Activated CD4-positive, alpha-beta T cell treated with anti-CD3 and anti-CD28 coated beads, Interleukin-2, Interleukin-6, amounts not matched to agents 100 ng/mL and 50 ng/mL, durations not matched to agents 16 hours and 8 hours (primary cell): Measurements from ENCODE around the gene SPAG6.

Source experiments
- DNase-seq: peaks from one replicate; pipeline ENCODE4 v3.0.0-alpha.2; 2020

The SPAG6 gene

DNA sequence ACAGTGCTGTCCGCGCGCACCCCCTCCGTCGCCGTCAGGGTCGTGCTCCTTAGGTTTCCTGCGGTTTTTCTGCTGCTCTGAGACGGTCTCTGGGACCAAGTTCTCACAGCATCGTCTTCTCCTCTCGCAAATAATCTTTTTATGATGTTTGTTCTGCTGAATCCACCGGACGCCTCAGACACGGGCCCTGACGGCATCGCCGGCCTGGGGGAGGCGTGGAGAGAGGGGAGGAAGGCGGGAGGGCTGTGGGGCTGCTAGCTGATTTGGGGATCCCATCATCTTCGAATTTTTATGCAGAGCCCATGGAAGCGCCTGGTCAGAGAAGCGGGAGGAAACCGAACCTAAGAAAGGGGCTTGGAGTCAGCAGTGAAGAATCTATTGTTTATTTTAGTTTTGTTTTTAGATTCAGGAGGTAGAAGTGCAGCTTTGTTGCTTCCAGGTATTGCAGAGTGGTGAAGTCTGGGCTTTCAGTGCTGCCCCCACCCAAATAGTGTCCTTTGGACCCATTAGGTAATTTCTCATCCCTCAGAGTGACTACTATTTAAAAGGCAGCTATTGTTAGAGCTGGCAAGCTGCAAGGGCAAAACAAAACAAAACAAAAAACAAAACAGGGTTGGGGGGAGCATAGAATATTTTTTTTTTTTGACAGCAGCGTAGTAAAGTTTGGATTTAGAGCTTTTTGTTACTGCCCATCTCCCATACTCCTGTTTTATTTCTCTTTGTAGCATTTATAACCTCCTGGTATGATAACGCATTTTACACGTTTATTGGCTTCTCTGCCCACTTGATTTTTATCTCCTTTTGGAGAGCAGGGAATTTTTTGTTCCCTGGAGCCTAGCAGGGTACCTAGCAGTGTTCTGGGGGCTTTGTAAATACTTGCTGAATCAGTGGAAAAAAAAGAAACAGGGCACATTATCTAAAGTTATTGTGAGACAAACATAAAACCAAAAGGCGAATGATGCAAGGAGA lies 92.6 kb downstream of the SPAG6 start:
- DNase-seq, result no peak

DNA sequence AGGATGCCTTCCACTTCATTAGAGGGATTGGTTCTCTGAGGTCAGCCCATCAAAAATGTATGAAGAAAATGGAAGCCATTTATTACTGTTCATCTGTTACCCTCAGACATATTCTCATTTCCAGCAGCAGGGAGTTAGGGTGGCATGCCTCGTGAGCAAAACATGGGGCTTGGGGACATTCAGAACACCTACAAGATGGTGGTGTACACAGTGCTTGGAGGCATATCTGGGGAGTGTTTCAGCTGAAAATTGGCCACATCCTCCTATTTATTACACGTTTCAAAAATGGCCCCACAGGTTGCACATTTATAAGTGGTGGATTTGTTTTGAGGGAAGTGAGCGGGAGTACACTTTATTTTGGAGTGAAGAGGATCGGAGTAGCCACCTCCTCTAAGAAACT lies 93.4 kb downstream of the SPAG6 start:
- DNase-seq, result no peak

DNA sequence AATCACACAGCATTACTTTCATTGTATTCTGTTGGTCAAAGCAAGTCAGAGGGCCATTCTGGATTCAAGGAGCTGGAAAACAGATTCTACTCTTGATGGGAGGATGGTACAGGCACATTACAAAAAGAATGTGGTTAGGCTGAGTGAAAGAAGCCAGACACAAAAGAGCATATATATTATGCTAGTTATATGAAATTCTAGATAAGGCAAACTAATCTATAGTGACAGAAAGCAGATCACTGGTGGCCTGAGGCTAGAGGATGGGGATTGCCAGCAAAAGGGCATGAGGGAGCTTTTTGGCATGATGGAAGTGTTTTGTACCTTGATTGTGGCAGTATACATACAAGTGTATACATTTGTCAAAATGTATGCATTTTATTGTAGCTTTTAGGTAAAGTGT lies 96.8 kb downstream of the SPAG6 start:
- no peak for DNase-seq

GRCh38 chr10:22442468-22442867 lies 97.2 kb downstream of the SPAG6 start:
- no peak for DNase-seq

GRCh38 chr10:22443175-22443901 lies 98.0 kb downstream of the SPAG6 start:
- no peak for DNase-seq

DNA sequence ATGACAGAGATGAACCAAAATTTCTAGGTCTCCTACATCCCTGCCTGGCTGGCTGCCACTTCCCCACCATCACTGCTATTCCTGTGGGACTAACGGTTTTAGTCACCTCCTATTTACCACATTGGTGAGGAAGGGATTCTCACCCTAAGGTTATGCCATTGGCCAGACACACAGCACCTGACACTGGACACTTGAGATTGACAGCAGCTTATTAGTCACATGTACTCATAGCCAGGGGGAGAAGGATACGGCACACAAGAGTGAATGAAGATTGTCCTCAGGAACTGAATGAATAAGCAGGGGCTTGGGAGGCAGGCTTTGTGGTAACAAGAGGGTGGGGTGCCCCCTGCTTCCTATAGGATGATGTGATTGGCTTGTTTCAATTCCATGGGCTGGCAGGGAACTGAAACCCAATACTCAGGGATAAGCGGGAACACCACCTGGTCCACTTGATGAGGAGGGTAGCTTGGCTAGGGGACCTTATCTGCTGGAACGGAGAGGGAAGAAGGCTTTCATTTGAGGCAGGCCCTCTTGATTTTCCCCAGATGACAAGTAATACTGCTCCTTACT lies 99.0 kb downstream of the SPAG6 start:
- no peak for DNase-seq

DNA sequence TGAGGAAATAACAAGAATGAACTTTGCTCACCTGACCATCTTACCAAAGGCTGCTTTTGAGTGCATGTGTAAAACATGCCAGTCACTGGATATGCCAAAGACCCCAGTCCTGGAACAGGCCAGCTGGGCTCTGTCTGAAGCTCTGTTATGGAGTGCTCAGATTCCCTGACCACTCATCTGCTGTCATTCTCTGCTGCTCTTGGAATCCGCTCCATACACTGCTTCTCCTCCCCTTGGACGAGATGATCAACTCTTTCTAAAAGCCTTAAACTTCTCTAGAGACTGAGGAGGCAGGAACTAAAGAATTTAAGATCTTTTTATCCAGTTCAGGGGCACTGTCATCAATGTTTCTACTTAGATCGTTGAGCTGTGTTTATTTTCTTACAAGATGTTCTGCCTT lies 100.2 kb downstream of the SPAG6 start:
- DNase-seq, result no peak

DNA sequence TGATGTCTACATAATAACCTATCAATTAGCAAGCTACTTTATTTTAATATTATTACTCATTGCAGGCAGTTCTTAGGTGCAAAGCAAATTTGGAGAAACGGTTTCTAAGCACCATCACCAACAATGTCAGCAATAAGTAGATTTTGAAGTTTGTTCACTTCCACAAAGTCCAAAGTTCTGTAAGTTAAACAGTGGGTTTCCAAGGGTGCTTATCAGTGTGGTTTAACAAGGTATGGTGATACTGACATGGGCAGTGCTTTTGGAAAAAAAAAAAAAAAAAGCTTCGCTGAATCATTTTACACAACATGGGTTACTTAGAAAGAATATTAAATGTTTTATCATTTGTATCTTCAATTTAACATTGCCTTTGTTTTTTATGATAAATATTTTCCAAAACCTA lies 101.8 kb downstream of the SPAG6 start:
- DNase-seq, result no peak

DNA sequence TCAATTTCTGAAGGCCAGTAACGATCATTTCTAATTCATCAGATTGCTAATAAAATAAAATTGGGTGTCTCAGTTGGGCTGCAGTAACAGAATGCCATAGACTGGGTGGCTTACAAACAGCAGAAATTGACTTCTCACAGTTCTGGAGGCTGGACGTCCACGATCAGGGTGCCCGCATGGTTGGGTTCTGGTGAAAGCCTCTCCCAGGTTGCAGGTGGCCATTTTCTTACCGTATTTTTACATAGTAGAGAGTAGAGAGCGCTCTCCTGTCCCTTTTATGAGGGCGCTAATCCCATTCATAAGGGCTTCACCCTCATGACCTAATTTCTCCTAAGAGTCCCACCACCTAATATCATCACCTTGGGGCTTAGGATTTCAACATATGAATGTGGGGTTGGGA lies 106.0 kb downstream of the SPAG6 start:
- DNase-seq, result no peak

- DNase-seq, result no peak
Observed at GRCh38 chr10:22453320-22453719, 108.0 kb downstream of the SPAG6 start.

DNA sequence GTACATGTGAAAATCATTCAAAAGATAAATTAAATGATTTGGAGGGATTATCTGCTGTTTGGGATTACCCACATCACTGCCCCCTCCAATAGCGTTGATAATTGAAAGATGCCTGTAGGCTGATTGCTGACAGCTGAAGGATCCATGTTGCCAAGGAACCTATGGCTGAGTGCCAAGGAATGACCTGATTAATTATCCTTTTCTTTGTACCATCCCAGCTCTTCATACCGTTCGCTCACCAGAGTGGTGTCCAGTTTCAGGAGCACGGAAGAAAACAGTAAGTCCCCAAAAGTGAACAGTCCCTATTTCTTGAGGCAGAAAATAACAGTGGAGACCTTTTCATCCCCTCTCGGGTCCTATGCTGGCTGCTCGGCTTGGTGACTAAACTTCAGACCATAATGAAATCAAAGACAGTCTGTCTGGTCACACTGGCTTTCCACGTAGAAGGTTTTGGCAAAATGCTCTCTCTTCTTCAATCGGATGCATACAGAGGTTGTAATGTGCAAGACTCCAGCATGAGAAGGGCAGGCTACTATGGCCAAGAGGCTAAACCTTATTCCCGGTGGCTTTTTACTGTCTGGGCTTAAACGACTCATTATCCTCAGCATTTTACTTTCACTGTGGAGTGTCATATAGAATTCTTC lies 108.8 kb downstream of the SPAG6 start:
- DNase-seq, result no peak

GRCh38 chr10:22454634-22455033 lies 109.3 kb downstream of the SPAG6 start:
- DNase-seq, result no peak

GRCh38 chr10:22455068-22455857 lies 110.0 kb downstream of the SPAG6 start:
- DNase-seq, result no peak

DNA sequence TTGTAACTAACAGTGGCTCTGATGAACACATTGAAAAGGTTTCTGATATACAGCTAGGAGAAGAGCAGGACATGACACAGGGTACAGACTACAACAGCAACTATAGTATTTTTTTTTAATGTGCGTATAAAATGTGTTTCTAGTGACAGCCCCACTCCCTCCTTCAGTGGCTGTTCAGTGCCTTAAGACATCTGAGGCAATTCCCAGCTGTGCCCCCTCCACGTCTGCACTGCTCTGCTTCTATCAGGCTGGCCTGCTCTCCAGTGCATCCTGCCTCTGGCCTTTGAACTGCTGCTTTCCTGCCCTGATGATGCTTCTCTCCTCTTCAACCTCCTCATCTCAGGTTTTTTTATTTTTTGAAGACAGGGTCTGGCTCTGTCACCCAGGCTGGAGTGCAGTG lies 111.2 kb downstream of the SPAG6 start:
- DNase-seq, result no peak

- DNase-seq, result no peak
Observed at GRCh38 chr10:22458272-22459038, 113.2 kb downstream of the SPAG6 start.

- no peak for DNase-seq
Observed at GRCh38 chr10:22459496-22459895, 114.2 kb downstream of the SPAG6 start.

- no peak for DNase-seq
Observed at GRCh38 chr10:22460101-22460500, 114.8 kb downstream of the SPAG6 start.

DNA sequence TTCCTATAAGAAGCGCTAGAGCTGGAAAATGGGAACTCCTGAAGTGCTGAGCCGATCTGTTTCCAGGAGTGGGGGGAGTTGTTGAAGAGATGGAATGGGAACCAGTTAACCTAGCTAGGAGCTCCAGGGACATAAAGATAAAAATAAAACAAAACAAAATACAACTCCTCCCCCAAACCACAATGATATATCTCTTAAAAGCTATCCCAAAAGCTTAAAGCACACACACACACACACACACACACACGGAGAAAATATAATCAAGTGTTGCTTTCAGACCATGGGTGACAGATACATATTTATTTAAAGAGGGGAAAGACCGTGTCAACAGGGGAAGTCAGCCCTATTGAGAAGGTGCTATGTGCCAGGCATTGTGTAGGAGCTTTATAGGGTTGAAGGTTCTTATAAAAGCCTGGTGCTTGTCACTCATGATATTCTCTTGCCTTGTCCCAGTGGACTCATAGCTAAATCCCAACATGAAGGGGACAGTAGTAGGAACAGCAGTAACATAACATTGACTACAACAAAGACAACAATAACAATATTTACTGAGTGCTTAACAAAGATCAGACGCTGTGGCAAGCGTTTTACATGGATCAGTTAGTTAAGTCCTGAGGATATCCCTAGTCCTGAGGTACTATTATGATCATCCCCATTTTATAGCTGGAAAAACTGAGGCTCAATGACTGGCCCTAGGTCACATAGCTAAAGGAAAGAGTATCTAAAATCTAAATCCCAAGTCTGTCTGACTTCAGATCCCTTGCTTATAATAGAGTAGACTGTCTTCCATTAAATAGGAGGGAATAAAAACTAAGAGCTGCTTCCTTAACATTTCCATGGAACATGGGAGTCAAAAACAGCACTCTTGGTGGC lies 115.5 kb downstream of the SPAG6 start:
- no peak for DNase-seq

- DNase-seq, result no peak
Observed at GRCh38 chr10:22461891-22462290, 116.6 kb downstream of the SPAG6 start.

- no peak for DNase-seq
Observed at GRCh38 chr10:22463255-22463654, 118.0 kb downstream of the SPAG6 start.
